Activated CD4-positive, alpha-beta memory T cell treated with anti-CD3 and anti-CD28 coated beads, Interleukin-2, amount 10 ng/mL, durations not matched to agents 7 days and 5 days (primary cell): ENCODE results near the gene PDZK1IP1. TPM values are rescaled to one million over a fixed set of nuclear protein-coding genes. Genes with fewer than 3 reads are reported as not detected.

Experiments used
- CTCF ChIA-PET: fragments of 350-600 bp; sonication (Branson Sonifier 250); formaldehyde crosslinking; loops from one replicate; lab custom pipeline; 2021; ENCODE audit warnings: antibody characterized with exemption, inconsistent platforms; lab: Charles Lee
- POLR2A ChIA-PET: fragments of 350-600 bp; sonication (Branson Sonifier 250); formaldehyde crosslinking; loops from one replicate; lab custom pipeline; 2021; ENCODE audit warnings: antibody characterized with exemption; lab: Charles Lee
- DNase-seq: peaks from one replicate; pipeline ENCODE4 v3.0.0-alpha.2; 2020
- H3K27ac Mint-ChIP-seq: one replicate; pipeline ENCODE4 v1.8.0; 2021; ENCODE audit warnings: mild to moderate bottlenecking, mixed read lengths
- H3K27me3 Mint-ChIP-seq: one replicate; pipeline ENCODE4 v1.8.0; 2021; ENCODE audit warnings: mixed read lengths
- H3K36me3 Mint-ChIP-seq: one replicate; pipeline ENCODE4 v1.8.0; 2021; ENCODE audit warnings: low read depth, mixed read lengths
- H3K4me1 Mint-ChIP-seq: one replicate; pipeline ENCODE4 v1.8.0; 2021; ENCODE audit warnings: mixed read lengths
- H3K4me3 Mint-ChIP-seq: one replicate; pipeline ENCODE4 v1.8.0; 2021; ENCODE audit warnings: mild to moderate bottlenecking, mixed read lengths
- H3K9me3 Mint-ChIP-seq: one replicate; pipeline ENCODE4 v1.8.0; 2021; ENCODE audit warnings: mixed read lengths
- total RNA-seq, 2 experiments: library from RNA; stranded (reverse); gene quantifications; one replicate each; pipeline ENCODE4 v1.2.3, GENCODE V29; 2021

Gene PDZK1IP1
- total RNA-seq, 2 experiments from 2014 or later, result not detected

DNA sequence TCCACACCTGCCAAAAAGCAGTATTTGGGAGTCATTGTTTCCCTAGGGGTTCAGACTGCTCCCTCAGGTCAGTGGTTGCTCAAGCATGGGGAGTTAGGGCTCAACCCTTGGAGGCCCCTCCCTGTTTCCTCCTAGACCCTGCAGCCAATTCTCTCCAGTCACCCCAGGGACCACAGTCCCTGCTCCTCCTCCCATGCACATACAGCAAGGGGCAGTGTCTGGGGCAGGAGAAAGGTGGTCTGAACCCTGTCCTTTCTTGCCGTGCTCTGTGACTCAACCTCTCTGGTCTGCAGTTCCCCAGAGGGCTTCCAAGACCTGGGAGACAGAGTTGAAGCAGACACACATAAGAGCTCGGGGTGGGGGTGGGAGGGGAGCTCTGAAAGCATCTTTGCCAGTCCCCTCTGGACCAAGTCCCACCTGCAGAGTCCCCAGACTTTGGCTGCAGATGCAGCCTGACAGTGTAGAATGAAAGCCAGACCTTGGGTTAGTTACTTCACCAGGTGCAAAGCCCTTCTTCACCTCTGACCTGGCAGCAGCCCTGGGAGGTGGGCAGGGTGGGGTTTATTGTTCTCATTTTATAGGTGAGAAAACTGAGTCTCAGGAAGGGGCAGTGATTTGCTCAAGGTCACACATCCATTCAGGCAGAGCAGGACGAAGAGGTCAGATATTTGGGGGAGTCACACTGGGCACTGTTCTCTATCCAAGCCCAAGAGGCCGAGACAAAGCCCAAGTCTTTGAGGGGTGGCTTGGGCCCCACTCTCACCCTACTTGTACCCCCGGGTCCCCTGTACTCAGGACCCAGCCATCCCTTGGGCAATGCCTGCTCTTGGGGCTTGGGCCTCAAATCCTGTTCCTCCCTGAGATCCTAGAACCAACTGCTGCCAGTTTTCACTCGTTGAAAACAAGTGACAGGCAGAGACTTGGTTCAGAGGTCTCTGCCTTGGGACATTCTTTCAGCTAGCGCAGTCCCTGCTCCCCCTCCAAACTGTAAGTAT is 748 bp downstream of the PDZK1IP1 start:
- H3K4me1 Mint-ChIP-seq, result no peaks in the 10 kb centered on the region
- H3K4me3 Mint-ChIP-seq, result no peak overlapping the region
- peaks cover 5% of the 10 kb centered on the region for H3K27me3 Mint-ChIP-seq
- DNase-seq, result peak; percentile 13
- no peak overlapping the region for H3K27ac Mint-ChIP-seq
- H3K36me3 Mint-ChIP-seq, result no peaks in the 10 kb centered on the region
- no peaks in the 10 kb centered on the region for H3K9me3 Mint-ChIP-seq
- ChIA-PET POLR2A (no interaction called here), CTCF (interaction anchor here (1.6 to 6.9 kb wide), 3 partner anchors 9 to 74 kb away, joined by 9 to 143 read pairs (median 10); no protein-coding TSS in a partner anchor)

DNA sequence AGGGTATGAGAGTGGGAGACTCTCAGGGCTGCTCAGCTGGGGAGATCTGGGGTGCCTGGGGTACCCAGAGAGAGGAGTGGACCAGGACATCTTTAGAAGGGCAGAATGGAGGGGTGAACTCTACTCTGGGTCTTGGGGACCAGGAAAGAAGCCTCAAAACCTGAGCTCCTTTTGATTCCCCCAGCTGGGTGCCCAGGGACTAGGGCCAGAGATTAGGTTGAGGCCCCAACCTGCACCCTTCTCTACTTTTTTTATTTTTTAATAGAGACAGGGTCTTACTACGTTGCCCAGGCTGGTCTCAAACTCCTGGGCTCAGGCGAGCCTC is 1.9 kb downstream of the PDZK1IP1 start:
- H3K4me3 Mint-ChIP-seq, result no peak overlapping the region
- ChIA-PET POLR2A (no interaction called here), CTCF (interaction anchor here (1.1 to 1.7 kb wide), 2 partner anchors 9 to 75 kb away, joined by 3 to 9 read pairs; no protein-coding TSS in a partner anchor)

DNA sequence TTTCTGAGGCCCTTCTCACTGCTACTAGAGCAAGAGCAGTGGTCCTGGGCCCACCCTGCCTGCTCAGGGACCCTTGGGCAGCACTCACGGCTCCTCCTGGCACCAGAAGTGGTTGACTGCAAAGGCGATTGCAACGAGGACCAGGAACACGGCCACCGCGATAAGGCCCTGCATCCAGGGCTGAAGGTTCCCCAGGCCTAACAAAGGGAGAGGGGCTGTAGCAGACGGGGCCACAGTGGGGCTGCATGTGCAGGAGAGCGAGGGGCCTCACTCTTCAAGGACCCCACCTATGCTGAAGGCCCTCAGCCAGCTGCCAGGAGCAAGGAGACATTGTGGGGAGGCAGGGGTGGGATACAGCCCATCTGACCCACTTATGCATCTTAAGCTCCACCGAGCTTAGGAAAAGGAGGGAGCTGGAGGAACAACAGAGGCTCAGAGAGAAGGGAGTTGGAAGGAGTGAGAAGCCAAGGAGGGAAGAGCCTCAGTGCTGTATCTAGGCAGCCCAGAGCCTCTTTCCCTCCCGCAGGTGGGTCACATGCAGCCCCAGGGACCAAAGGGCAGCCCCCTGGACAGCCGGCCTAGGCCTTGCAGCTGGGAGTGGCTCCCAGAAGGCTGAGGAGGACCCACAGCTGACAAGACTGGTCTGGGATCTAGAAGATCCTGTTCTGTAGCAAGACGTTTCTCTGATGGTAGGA is 2.5 kb downstream of the PDZK1IP1 start:
- Mint-ChIP-seq H3K27me3 (no peaks in the 10 kb centered on the region), H3K36me3 (no peaks in the 10 kb centered on the region), H3K4me3 (no peak overlapping the region), H3K27ac (no peak overlapping the region), H3K4me1 (no peaks in the 10 kb centered on the region), H3K9me3 (no peaks in the 10 kb centered on the region)
- peak; percentile 9 for DNase-seq
- ChIA-PET CTCF (interaction anchor here (1.1 to 1.7 kb wide), 2 partner anchors 9 to 76 kb away, joined by 3 to 9 read pairs; no protein-coding TSS in a partner anchor), POLR2A (no interaction called here)

More for the DNA sequence above, 1.9 kb downstream of the PDZK1IP1 start:
- H3K27me3 Mint-ChIP-seq, result no peaks in the 10 kb centered on the region
- no peak for DNase-seq
- H3K36me3 Mint-ChIP-seq, result no peaks in the 10 kb centered on the region
- H3K9me3 Mint-ChIP-seq, result no peaks in the 10 kb centered on the region
- H3K4me1 Mint-ChIP-seq, result no peaks in the 10 kb centered on the region
- H3K27ac Mint-ChIP-seq, result no peak overlapping the region

GRCh38 chr1:47186267-47187185 is 3.3 kb downstream of the PDZK1IP1 start:
- DNase-seq, result peak; percentile 13
- H3K27me3 Mint-ChIP-seq, result no peaks in the 10 kb centered on the region
- H3K4me1 Mint-ChIP-seq, result no peaks in the 10 kb centered on the region
- H3K9me3 Mint-ChIP-seq, result no peaks in the 10 kb centered on the region
- ChIA-PET CTCF (no interaction called here), POLR2A (no interaction called here)
- H3K4me3 Mint-ChIP-seq, result no peak overlapping the region
- no peak overlapping the region for H3K27ac Mint-ChIP-seq
- no peaks in the 10 kb centered on the region for H3K36me3 Mint-ChIP-seq

DNA sequence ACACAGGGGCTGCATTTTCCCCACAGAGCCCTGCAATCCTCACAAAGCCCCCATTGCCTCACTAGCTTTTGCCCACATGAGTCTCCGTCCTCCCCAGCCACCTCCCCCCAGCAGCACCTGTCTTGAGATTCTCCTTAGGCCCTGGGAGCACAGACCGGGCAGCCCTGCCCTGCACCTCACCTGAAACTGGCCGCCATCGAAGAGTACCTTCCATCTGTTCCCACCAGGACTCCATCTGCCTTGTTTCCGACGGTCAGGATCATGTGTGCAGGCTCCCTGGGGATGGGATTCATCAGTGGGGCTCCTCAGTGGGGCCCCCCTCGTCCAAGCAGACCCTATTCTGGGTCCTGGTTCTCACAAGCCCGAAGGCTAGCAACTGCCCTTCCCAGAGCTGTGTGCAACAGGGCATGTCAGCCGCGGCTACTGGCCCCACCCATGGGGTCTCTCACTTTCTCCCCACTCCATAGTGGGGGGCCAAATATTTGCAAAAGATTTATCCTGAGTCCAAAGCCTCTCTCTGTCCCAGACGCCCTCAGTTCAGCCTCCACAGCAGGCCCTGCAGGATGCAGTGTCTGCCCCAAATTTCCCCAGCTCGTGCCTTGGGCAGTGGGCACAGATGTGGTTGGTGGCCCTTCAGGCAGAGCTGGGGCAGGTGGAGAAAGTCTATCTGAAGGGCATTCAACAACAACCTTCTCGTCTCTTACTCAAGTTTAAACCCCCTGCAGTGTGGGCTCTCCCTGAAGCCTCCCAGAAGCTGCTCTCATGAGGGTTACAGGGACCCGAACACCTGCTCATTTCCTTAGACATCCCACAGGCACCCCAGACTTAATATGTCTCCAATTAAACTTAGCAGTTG is 4.8 kb downstream of the PDZK1IP1 start:
- DNase-seq, result peak; percentile 14
- peaks cover 9% of the 10 kb centered on the region for H3K27me3 Mint-ChIP-seq
- no peaks in the 10 kb centered on the region for H3K9me3 Mint-ChIP-seq
- ChIA-PET CTCF (interaction anchor here (0.5 to 3.3 kb wide), 3 partner anchors 8 to 1456 kb away, joined by 3 to 16 read pairs (median 6); no protein-coding TSS in a partner anchor), POLR2A (no interaction called here)
- H3K27ac Mint-ChIP-seq, result no peak overlapping the region
- no peak overlapping the region for H3K4me3 Mint-ChIP-seq
- no peaks in the 10 kb centered on the region for H3K4me1 Mint-ChIP-seq
- H3K36me3 Mint-ChIP-seq, result no peaks in the 10 kb centered on the region

DNA sequence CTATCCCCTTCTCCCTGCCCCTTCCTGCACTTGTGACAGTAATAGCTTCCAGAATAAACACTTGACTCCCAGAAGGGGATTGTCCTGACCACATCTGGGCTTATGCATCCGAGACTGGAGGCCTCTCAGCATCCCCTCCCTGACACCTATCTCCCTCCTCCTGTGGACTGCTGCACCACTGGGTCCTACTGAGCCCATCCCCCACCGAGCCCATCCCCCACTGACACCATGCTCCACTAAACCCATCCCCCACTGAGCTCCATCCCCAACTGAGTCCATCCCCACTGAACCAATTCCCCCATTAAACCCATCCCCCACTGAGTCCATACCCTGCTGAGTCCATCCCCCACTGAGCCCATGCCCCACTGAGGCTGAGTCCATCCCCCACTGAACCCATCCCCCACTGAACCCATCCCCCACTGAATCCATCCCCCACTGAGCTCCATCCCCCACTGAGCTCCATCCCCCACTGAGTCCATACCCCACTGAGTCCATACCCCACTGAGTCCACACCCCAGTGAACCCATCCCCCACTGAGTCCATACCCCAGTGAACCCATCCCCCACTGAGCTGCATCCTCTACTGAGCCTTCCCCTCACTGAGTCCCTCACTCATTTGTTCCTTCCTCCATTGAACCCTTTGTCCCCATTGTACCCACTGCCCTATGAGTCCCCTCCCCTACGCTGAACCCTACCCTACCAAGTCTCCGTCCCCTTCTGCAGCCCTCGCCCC is 5.6 kb downstream of the PDZK1IP1 start:
- no peaks in the 10 kb centered on the region for H3K9me3 Mint-ChIP-seq
- H3K4me1 Mint-ChIP-seq, result peaks cover 2% of the 10 kb centered on the region
- no peak overlapping the region for H3K27ac Mint-ChIP-seq
- peaks cover 9% of the 10 kb centered on the region for H3K27me3 Mint-ChIP-seq
- CTCF ChIA-PET, result interaction anchor here (0.5 to 3.3 kb wide), 3 partner anchors 9 to 1455 kb away, joined by 3 to 16 read pairs (median 6); no protein-coding TSS in a partner anchor
- POLR2A ChIA-PET, result no interaction called here
- no peak for DNase-seq
- no peak overlapping the region for H3K4me3 Mint-ChIP-seq
- H3K36me3 Mint-ChIP-seq, result no peaks in the 10 kb centered on the region

- Mint-ChIP-seq H3K27me3 (peaks cover 11% of the 10 kb centered on the region), H3K36me3 (no peaks in the 10 kb centered on the region), H3K4me1 (peaks cover 5% of the 10 kb centered on the region), H3K4me3 (no peak overlapping the region), H3K9me3 (no peaks in the 10 kb centered on the region), H3K27ac (no peak overlapping the region)
- peak; percentile 14 for DNase-seq
- POLR2A ChIA-PET, result no interaction called here
- CTCF ChIA-PET, result interaction anchor here (0.9 to 3.3 kb wide), 3 partner anchors 9 to 80 kb away, joined by 3 to 16 read pairs (median 6); no protein-coding TSS in a partner anchor
Observed at GRCh38 chr1:47183308-47184089, 6.3 kb downstream of the PDZK1IP1 start.

DNA sequence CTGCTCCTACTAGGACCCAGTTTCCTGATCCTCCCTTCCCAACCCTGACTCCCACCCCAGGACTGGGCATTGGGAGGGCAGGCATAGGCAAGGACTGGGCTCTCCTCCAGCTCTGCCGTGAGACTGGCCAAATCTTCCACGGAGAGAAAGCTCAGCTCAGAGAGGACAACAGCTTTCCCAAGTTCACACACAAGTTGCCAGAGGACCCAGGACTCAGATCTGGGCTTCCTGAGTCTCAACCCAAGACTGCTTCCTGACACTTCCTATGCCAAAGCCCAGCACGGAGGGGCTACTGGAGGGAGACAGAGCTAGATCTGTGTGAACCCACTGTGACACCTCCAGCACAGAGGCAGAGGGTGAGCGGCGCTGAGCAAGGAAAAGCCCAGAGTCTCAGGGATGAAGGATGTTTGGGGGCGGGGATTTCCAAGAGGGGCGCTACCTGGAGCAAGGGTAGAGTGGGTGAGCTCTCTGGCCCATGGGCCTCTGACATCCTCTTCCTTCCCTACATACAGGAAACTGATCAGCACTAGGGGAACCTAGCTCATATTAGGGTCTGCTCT is 7.1 kb downstream of the PDZK1IP1 start:
- Mint-ChIP-seq H3K4me3 (no peak overlapping the region), H3K27me3 (peaks cover 11% of the 10 kb centered on the region), H3K9me3 (no peaks in the 10 kb centered on the region), H3K36me3 (no peaks in the 10 kb centered on the region), H3K27ac (no peak overlapping the region), H3K4me1 (peaks cover 5% of the 10 kb centered on the region)
- ChIA-PET CTCF (interaction anchor here (0.9 to 3.3 kb wide), 2 partner anchors 10 to 81 kb away, joined by 3 to 16 read pairs; no protein-coding TSS in a partner anchor), POLR2A (no interaction called here)
- DNase-seq, result peak; percentile 9

DNA sequence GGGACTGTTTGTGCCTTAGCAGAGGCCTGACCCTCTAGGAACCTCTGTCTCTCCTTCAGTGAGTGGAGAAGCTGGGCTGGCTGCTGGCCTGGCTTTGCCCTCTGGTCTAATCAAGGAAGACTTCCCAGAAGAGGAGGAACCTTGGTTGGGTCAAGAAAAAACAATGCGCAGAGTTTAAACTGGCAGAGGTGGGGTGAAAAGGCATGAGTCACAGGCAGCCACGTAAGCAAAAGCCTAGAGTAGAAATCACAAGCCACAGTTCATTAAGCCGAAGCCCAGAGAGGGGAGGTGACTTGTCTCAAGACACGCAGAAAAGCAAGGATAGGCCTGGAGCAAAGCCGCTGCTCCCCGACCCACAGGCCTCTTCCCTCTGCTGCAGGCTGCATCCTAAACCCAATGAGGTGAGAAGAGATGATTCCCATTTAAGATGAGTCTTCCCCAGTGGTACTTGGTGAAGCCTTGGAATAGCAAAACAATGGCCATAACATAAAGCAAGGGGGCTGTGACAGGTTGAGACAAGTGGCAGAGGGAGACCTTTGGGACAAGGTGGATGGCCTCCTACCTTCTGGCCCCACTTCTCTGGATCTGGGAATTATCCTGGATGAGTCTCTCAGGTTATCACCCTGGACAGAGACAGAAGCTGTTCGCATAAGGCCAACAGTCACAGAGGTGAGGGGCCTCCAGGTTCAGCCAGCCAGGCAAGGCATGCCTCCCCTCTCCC is 7.7 kb downstream of the PDZK1IP1 start:
- no peaks in the 10 kb centered on the region for H3K9me3 Mint-ChIP-seq
- peaks cover 11% of the 10 kb centered on the region for H3K27me3 Mint-ChIP-seq
- H3K4me1 Mint-ChIP-seq, result peaks cover 5% of the 10 kb centered on the region
- H3K27ac Mint-ChIP-seq, result no peak overlapping the region
- peak; percentile 13 for DNase-seq
- H3K4me3 Mint-ChIP-seq, result no peak overlapping the region
- ChIA-PET CTCF (interaction anchor here (1.8 to 5.8 kb wide), 2 partner anchors 12 to 81 kb away, joined by 6 to 71 read pairs; no protein-coding TSS in a partner anchor), POLR2A (no interaction called here)
- no peaks in the 10 kb centered on the region for H3K36me3 Mint-ChIP-seq
